Panc1 (cell line): ENCODE data around the gene MLPH. TPM values are rescaled to one million over a fixed set of nuclear protein-coding genes. Genes with fewer than 3 reads are reported as not detected.

Experiments
- ATAC-seq: fragments of 200-7000 bp; cut with Tn5 transposase; 2 replicates; pipeline ENCODE4 v1.9.1; 2020; ENCODE audit warnings: mild to moderate bottlenecking, moderate library complexity
- BruUV-seq: library from RNA; stranded (reverse); fragments of 400-500 nt; replicated peaks from 2 replicates; lab custom pipeline; 2021; lab: Mats Ljungman, UMichigan
- CTCF ChIA-PET: fragments of 300-600 bp; sonication (Branson Sonifier 250); formaldehyde crosslinking; loops from one replicate; lab custom pipeline; 2022; ENCODE audit warnings: antibody characterized with exemption; lab: Charles Lee
- POLR2A ChIA-PET: fragments of 300-600 bp; sonication (Branson Sonifier 250); formaldehyde crosslinking; loops from one replicate; lab custom pipeline; 2022; ENCODE audit warnings: antibody characterized with exemption; lab: Charles Lee
- DNase-seq: peaks from one replicate; pipeline ENCODE4 v3.0.0-alpha.2; 2010; ENCODE audit warnings: low read depth, low spot score
- H3K27ac ChIP-seq: 2 replicates; pipeline ENCODE4 v1.5.1; 2011; ENCODE audit warnings: mild to moderate bottlenecking, low read length, inconsistent platforms
- H3K27me3 ChIP-seq: fragments of 200-500 bp; sonication (Bioruptor generic); 2 replicates; pipeline ENCODE4 v1.6.0; 2014; ENCODE audit warnings: low read length, inconsistent platforms; ENCODE audit not compliant: control insufficient read depth, insufficient read depth
- H3K36me3 ChIP-seq: fragments of 200-500 bp; sonication (Bioruptor generic); 2 replicates; pipeline ENCODE4 v1.5.1; 2014; ENCODE audit warnings: inconsistent platforms, mild to moderate bottlenecking, low read length, moderate library complexity; ENCODE audit not compliant: control insufficient read depth, insufficient read depth
- H3K4me1 ChIP-seq: 2 replicates; pipeline ENCODE4 v1.5.1; 2011; ENCODE audit warnings: inconsistent platforms, mild to moderate bottlenecking, low read length, moderate library complexity; ENCODE audit not compliant: control insufficient read depth, insufficient read depth
- H3K4me3 ChIP-seq, 2 experiments: 2 replicates each; pipeline ENCODE4 v1.5.1; 2011 to 2012; ENCODE audit warnings: low read depth in 2 of 2, low read length in 2 of 2, mild to moderate bottlenecking in 2 of 2, inconsistent platforms in 1 of 2, moderate library complexity in 1 of 2
- H3K9me3 ChIP-seq: fragments of 200-500 bp; sonication (Bioruptor generic); 2 replicates; pipeline ENCODE4 v1.5.1; 2014; ENCODE audit warnings: low read depth, mild to moderate bottlenecking, inconsistent platforms, low read length, moderate library complexity; ENCODE audit not compliant: control insufficient read depth, insufficient read depth
- CTCF ChIP-seq: fragments of 450-650 bp; IDR thresholded peaks from 2 replicates; pipeline ENCODE4 v1.5.1; 2017; ENCODE audit warnings: mild to moderate bottlenecking
- POLR2AphosphoS5 ChIP-seq: IDR thresholded peaks from 2 replicates; pipeline ENCODE4 v1.6.1; 2012; ENCODE audit warnings: mild to moderate bottlenecking, low read depth, low read length, moderate library complexity
- REST ChIP-seq, 2 experiments: IDR thresholded peaks; 2 replicates each; pipeline ENCODE4 v1.6.1; 2011 to 2012; ENCODE audit warnings: low read depth in 2 of 2, control low read depth in 1 of 2, low read length in 1 of 2, mild to moderate bottlenecking in 1 of 2, moderate library complexity in 1 of 2; ENCODE audit not compliant: insufficient read depth in 1 of 2
- SIN3A ChIP-seq: IDR thresholded peaks from 2 replicates; pipeline ENCODE4 v1.6.1; 2012; ENCODE audit warnings: low read depth, mild to moderate bottlenecking, low read length, moderate library complexity, borderline replicate concordance; ENCODE audit not compliant: insufficient read depth
- TCF7L2 ChIP-seq: IDR thresholded peaks from 2 replicates; pipeline ENCODE4 v1.6.1; 2011; ENCODE audit warnings: mild to moderate bottlenecking, low read depth, low read length, inconsistent platforms
- in situ Hi-C: cut with HindIII; loops from 2 replicates; pipeline ENCODE4 v1.10.0; 2016; ENCODE audit warnings: low sequenced_read_pairs, low pct_unique_long_range_greater_than_20kb
- intact Hi-C: fragments of 100-400 bp; cut with micrococcal nuclease; formaldehyde crosslinking; loops from one replicate; pipeline ENCODE4 v1.10.0; 2022; ENCODE audit not compliant: unreplicated experiment
- total RNA-seq: library from RNA; stranded (reverse); gene quantifications from one replicate; pipeline ENCODE4 v1.2.1, GENCODE V29; 2021; ENCODE audit not compliant: unreplicated experiment

Gene MLPH
- total RNA-seq, 1 experiment from 2014 or later = 60.2 TPM

- ChIA-PET CTCF (no interaction called here), POLR2A (no interaction called here)
- peaks cover 9% of the 10 kb centered on the region for H3K4me1 ChIP-seq
- H3K4me3 ChIP-seq = no peak overlapping the region
- no peak for TF ChIP-seq POLR2AphosphoS5
- TF ChIP-seq CTCF = no peak
- no peak for TF ChIP-seq SIN3A
- no peak for TF ChIP-seq TCF7L2
- TF ChIP-seq REST (IDR thresholded peaks at IDR 0.05; ENCODE audit: insufficient read depth in 1 of 2, low read depth in 2 of 2, low read length in 1 of 2) = no peak
- no peak overlapping the region for H3K27ac ChIP-seq
- in situ Hi-C loops (no loop called here), intact Hi-C loops (no loop called here)
- ATAC-seq (no peak), DNase-seq (no peak)
- no TSS peak for BruUV-seq
- no peaks in the 10 kb centered on the region for H3K36me3 ChIP-seq
- H3K9me3 ChIP-seq = no peaks in the 10 kb centered on the region
- H3K27me3 ChIP-seq = no peaks in the 10 kb centered on the region
Observed at GRCh38 chr2:237568121-237568660, 81.1 kb downstream of the MLPH start.

GRCh38 chr2:237569041-237569440, 82.0 kb downstream of the MLPH start:
- DNase-seq (no peak), ATAC-seq (no peak)
- CTCF ChIA-PET = no interaction called here
- intact Hi-C loops (no loop called here), in situ Hi-C loops (no loop called here)
- Histone ChIP-seq H3K27me3 (no peaks in the 10 kb centered on the region), H3K9me3 (no peaks in the 10 kb centered on the region), H3K4me3 (no peak overlapping the region), H3K27ac (no peak overlapping the region), H3K4me1 (peaks cover 9% of the 10 kb centered on the region), H3K36me3 (no peaks in the 10 kb centered on the region)
- POLR2A ChIA-PET = no interaction called here
- TF ChIP-seq CTCF (no peak), POLR2AphosphoS5 (no peak), SIN3A (no peak), TCF7L2 (no peak), REST (IDR thresholded peaks at IDR 0.05; ENCODE audit: insufficient read depth in 1 of 2, low read depth in 2 of 2, low read length in 1 of 2) (no peak)
- no TSS peak for BruUV-seq
